Neuron (in vitro differentiated cells): ENCODE measurements around the gene TMEM38A.
"Not testable (repeated sequence)": the region's sequence is repeated elsewhere in the genome, so short reads cannot be mapped to it uniquely, and the experiment has no call there.

Source experiments
- H2AFZ ChIP-seq: one replicate; pipeline ENCODE4 v1.6.1; 2013; ENCODE audit warnings: low read depth, mild to moderate bottlenecking, inconsistent platforms, low read length, moderate library complexity
- H3K27me3 ChIP-seq: one replicate; pipeline ENCODE4 v1.6.1; 2013; ENCODE audit warnings: low read length; ENCODE audit not compliant: insufficient read depth
- H3K36me3 ChIP-seq: one replicate; pipeline ENCODE4 v1.6.1; 2013; ENCODE audit warnings: low read length; ENCODE audit not compliant: insufficient read depth
- H3K4me1 ChIP-seq: one replicate; pipeline ENCODE4 v1.6.1; 2013; ENCODE audit warnings: low read length; ENCODE audit not compliant: insufficient read depth
- H3K4me3 ChIP-seq: 2 replicates; pipeline ENCODE4 v1.5.1; 2013; ENCODE audit warnings: mild to moderate bottlenecking, low read length, moderate library complexity
- H3K9me3 ChIP-seq: one replicate; pipeline ENCODE4 v1.6.1; 2013; ENCODE audit warnings: low read length

The TMEM38A gene

GRCh38 chr19:16670291-16670690 is 9.4 kb downstream of the TMEM38A start:
- Histone ChIP-seq H3K9me3 (no peaks in the 10 kb centered on the region), H3K4me1 (no peaks in the 10 kb centered on the region), H3K36me3 (peaks cover 2% of the 10 kb centered on the region), H3K27me3 (no peaks in the 10 kb centered on the region), H3K4me3 (no peak overlapping the region), H2AFZ (no peak overlapping the region)

GRCh38 chr19:16671652-16672274 is 10.8 kb downstream of the TMEM38A start:
- H3K4me3 ChIP-seq = no peak overlapping the region
- no peaks in the 10 kb centered on the region for H3K4me1 ChIP-seq
- H2AFZ ChIP-seq = no peak overlapping the region
- H3K27me3 ChIP-seq = no peaks in the 10 kb centered on the region
- H3K36me3 ChIP-seq = peaks cover 2% of the 10 kb centered on the region
- no peaks in the 10 kb centered on the region for H3K9me3 ChIP-seq

- Histone ChIP-seq H3K4me1 (no peaks in the 10 kb centered on the region), H3K9me3 (no peaks in the 10 kb centered on the region), H2AFZ (no peak overlapping the region), H3K27me3 (no peaks in the 10 kb centered on the region), H3K4me3 (no peak overlapping the region), H3K36me3 (peaks cover 2% of the 10 kb centered on the region)
Measured at GRCh38 chr19:16673231-16673630, 12.3 kb downstream of the TMEM38A start.

- H3K9me3 ChIP-seq, H3K4me1 ChIP-seq, H3K4me3 ChIP-seq, H3K27me3 ChIP-seq, H2AFZ ChIP-seq, H3K36me3 ChIP-seq: not testable (repeated sequence)
Measured at GRCh38 chr19:16673839-16674238, 12.9 kb downstream of the TMEM38A start.

GRCh38 chr19:16676101-16676798 is 15.3 kb downstream of the TMEM38A start:
- Histone ChIP-seq H3K9me3 (peaks cover 12% of the 10 kb centered on the region), H3K4me1 (no peaks in the 10 kb centered on the region), H3K36me3 (peaks cover 10% of the 10 kb centered on the region), H3K27me3 (no peaks in the 10 kb centered on the region), H3K4me3 (no peak overlapping the region), H2AFZ (no peak overlapping the region)

- no peaks in the 10 kb centered on the region for H3K27me3 ChIP-seq
Measured at GRCh38 chr19:16677055-16677454, 16.1 kb downstream of the TMEM38A start.

GRCh38 chr19:16678498-16678897 is 17.6 kb downstream of the TMEM38A start:
- H2AFZ ChIP-seq = no peak overlapping the region
- peaks cover 21% of the 10 kb centered on the region for H3K9me3 ChIP-seq
- H3K4me3 ChIP-seq = no peak overlapping the region
- no peaks in the 10 kb centered on the region for H3K27me3 ChIP-seq
- no peaks in the 10 kb centered on the region for H3K4me1 ChIP-seq
- H3K36me3 ChIP-seq = peaks cover 19% of the 10 kb centered on the region

More at GRCh38 chr19:16677055-16677454, 16.1 kb downstream of the TMEM38A start:
- Histone ChIP-seq H3K36me3 (peaks cover 14% of the 10 kb centered on the region), H3K4me1 (no peaks in the 10 kb centered on the region), H3K4me3 (no peak overlapping the region), H3K9me3 (peaks cover 16% of the 10 kb centered on the region), H2AFZ (no peak overlapping the region)

- Histone ChIP-seq H3K4me3 (no peak overlapping the region), H3K4me1 (no peaks in the 10 kb centered on the region), H3K36me3 (peaks cover 19% of the 10 kb centered on the region), H3K27me3 (no peaks in the 10 kb centered on the region), H3K9me3 (peaks cover 21% of the 10 kb centered on the region), H2AFZ (no peak overlapping the region)
Measured at GRCh38 chr19:16679811-16680210, 18.9 kb downstream of the TMEM38A start.

- Histone ChIP-seq H3K36me3 (peaks cover 19% of the 10 kb centered on the region), H2AFZ (no peak overlapping the region), H3K4me3 (no peak overlapping the region), H3K4me1 (no peaks in the 10 kb centered on the region), H3K9me3 (peaks cover 23% of the 10 kb centered on the region), H3K27me3 (no peaks in the 10 kb centered on the region)
Measured at GRCh38 chr19:16682539-16682938, 21.6 kb downstream of the TMEM38A start.

GRCh38 chr19:16684216-16684615 is 23.3 kb downstream of the TMEM38A start:
- Histone ChIP-seq H3K27me3 (no peaks in the 10 kb centered on the region), H3K36me3 (peaks cover 19% of the 10 kb centered on the region), H3K9me3 (peaks cover 23% of the 10 kb centered on the region), H3K4me3 (no peak overlapping the region), H2AFZ (no peak overlapping the region), H3K4me1 (no peaks in the 10 kb centered on the region)

- H3K4me3 ChIP-seq = no peak overlapping the region
- H3K9me3 ChIP-seq = peaks cover 2% of the 10 kb centered on the region
- H3K4me1 ChIP-seq = no peaks in the 10 kb centered on the region
- H3K36me3 ChIP-seq = no peaks in the 10 kb centered on the region
- no peak overlapping the region for H2AFZ ChIP-seq
- H3K27me3 ChIP-seq = no peaks in the 10 kb centered on the region
Measured at GRCh38 chr19:16688084-16688483, 27.1 kb downstream of the TMEM38A start.

GRCh38 chr19:16698914-16699313 is 38.0 kb downstream of the TMEM38A start:
- H3K9me3 ChIP-seq = no peaks in the 10 kb centered on the region
- H3K27me3 ChIP-seq = no peaks in the 10 kb centered on the region
- H2AFZ ChIP-seq = no peak overlapping the region
- H3K36me3 ChIP-seq = no peaks in the 10 kb centered on the region
- H3K4me1 ChIP-seq = no peaks in the 10 kb centered on the region
- no peak overlapping the region for H3K4me3 ChIP-seq

GRCh38 chr19:16702123-16702522 is 41.2 kb downstream of the TMEM38A start:
- Histone ChIP-seq H3K4me3 (no peak overlapping the region), H3K9me3 (no peaks in the 10 kb centered on the region), H3K27me3 (no peaks in the 10 kb centered on the region), H3K36me3 (no peaks in the 10 kb centered on the region), H3K4me1 (no peaks in the 10 kb centered on the region), H2AFZ (no peak overlapping the region)

GRCh38 chr19:16703677-16704076 is 42.7 kb downstream of the TMEM38A start:
- H2AFZ ChIP-seq = no peak overlapping the region
- no peaks in the 10 kb centered on the region for H3K27me3 ChIP-seq
- H3K9me3 ChIP-seq = no peaks in the 10 kb centered on the region
- no peaks in the 10 kb centered on the region for H3K36me3 ChIP-seq
- H3K4me3 ChIP-seq = no peak overlapping the region
- H3K4me1 ChIP-seq = no peaks in the 10 kb centered on the region
